ENCODE measurements around the gene TMEM51. TPM values are rescaled to one million over a fixed set of nuclear protein-coding genes. Genes with fewer than 3 reads are reported as not detected.
"Not testable (repeated sequence)": the region's sequence is repeated elsewhere in the genome, so short reads cannot be mapped to it uniquely, and the experiment has no call there.

Gene TMEM51
- total RNA-seq, 1 experiment from 2014 or later, result 9.5 TPM

DNA sequence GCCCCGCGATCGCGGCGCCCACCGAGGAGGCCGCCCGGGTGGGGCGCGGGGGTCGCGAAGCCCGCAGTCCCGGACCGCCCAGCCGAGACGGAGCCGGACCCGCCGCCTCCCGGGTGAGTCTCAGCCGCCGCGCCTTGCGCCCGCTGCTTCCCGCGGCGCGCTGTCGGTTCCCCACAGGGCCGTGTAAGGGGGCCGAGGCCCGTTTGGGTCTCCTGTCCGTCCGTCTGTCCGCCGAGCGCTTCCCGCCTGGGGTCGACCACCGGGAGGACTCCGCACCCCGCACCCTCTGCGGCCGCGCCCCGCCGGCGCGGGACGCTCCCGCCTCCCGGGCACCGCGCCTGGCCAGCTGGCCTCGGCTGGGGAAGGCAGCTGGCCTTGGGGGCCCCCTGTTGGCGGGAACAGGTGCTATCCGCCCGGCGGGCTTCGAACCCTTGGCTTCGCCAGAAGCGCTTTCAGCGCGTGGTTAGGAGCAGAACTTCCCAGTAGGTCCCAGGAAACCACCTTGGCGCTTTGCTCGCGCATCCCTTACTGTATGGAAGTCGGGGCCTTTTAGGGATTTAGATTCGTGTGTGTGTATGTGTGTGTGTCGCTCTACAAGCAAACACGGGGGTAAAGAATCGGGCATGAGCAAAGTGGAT is 414 bp downstream of the TMEM51 start:
- peak; percentile 41 for DNase-seq (ENCODE audit: low read depth)

DNA sequence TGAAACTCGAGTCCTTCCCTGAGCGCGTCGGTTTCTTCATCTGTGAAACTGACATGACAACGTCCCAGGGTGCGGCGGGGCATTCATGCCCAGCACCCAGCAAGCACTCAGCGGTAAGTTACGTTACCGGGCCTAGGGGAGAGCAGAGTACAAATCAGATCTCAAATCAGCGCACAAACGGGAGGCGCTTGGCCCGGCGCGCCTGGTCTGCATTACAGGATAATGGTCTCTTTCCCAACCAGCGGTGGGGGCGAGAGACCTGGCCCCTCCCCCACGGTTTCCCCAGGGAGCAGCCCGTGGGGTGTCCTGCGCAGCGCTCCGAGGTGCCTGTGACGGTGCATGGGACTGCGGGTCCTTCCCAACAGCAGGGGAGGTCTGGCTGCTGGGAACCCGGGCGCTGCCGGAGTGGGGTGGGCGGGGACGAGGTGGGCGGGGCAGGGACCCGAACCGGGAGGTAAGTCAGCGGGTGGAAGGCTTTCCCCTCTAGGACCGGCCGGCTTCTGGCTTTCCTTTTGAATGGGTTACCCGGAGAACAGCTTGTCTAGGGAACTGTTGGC is 1.0 kb downstream of the TMEM51 start:
- no peak for DNase-seq (ENCODE audit: low read depth)

DNA sequence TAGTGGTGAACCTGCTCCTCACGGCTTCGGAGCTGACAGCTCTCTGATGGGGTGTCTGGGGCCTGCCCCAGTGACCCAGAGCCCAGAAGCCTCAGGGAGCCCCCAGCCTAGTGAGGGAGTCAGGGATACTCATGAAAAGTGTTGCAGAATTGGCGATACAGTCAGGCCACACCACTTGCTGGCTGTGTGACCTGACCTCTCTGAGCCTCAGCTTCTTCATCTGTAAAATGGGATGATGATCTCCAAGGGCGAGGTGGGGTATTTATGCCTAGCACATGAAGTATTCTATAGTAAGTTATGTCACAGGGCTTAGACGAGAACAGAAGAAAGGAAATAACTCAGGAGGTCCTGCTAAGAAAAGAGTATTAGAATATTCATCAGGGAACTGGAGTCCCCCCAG is 1.6 kb downstream of the TMEM51 start:
- no peak for DNase-seq (ENCODE audit: low read depth)

DNA sequence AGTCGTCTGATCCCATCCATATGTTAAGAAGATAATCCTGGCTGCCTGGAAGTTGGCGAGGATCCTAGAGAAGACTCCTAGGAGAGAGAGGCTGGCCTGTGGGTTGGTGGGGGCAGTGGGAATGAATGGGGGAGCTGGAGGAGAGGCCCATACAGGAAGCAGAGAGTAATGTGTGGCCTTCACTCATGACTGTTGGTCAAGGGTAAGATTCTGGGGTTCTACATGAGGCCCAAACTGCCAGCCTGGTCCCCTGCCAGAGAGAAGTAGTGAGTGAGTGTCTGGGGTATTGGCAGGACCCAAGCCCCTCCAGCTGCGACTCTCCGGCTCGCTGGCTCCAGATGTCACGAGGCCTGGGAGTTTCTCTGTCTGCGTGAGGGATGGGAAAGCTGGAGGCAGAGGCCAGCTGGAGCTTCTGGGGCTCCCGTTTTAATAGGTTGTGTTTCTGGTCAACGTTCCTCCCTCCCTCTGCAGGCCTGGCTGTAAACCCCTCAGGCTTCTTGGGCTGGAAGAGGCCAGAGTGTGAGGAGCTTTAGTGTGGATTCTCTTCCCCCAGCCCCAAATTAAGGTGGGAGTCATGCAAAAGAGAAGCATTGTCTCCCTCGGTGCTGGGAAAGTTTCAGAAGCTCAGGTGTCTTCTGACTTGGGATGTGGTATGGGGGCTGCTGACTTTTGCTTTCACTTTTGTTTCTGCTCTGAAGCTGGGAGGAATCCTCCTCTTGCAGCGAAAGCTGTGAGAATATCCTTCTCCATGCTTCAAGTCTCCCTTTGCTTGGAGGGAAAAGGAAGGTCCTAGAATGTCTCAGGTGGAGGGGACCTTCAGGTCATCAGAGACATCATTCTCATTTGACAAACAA is 2.6 kb downstream of the TMEM51 start:
- no peak for DNase-seq (ENCODE audit: low read depth)

DNA sequence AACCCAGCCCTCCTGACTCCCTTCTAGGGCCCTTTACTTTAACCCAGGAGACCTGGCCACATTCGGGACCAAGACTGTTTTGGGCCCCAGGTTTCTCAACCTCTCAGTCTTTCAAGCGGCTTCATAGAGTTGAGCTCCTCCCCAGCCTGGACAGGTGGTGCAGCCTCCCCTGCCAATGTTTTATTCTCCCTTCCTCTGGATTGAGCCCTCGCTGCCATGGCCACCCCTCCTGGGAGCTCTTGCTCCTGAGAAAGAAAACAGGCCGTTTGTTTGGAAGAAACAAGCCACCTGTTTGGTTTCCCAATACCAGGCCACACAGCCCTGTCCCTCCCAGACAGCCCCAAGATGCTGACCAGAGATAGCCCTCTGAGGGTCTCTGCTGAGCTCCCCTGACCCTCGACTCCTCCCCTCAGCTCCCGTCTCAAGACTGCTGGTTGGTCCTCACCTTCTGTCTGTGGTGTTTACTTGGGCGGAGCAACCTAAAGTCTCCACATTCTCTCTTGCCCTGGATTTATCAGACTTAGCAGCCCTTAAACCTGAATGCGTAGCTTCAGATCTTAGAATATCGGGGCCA is 3.3 kb downstream of the TMEM51 start:
- no peak for DNase-seq (ENCODE audit: low read depth)

DNA sequence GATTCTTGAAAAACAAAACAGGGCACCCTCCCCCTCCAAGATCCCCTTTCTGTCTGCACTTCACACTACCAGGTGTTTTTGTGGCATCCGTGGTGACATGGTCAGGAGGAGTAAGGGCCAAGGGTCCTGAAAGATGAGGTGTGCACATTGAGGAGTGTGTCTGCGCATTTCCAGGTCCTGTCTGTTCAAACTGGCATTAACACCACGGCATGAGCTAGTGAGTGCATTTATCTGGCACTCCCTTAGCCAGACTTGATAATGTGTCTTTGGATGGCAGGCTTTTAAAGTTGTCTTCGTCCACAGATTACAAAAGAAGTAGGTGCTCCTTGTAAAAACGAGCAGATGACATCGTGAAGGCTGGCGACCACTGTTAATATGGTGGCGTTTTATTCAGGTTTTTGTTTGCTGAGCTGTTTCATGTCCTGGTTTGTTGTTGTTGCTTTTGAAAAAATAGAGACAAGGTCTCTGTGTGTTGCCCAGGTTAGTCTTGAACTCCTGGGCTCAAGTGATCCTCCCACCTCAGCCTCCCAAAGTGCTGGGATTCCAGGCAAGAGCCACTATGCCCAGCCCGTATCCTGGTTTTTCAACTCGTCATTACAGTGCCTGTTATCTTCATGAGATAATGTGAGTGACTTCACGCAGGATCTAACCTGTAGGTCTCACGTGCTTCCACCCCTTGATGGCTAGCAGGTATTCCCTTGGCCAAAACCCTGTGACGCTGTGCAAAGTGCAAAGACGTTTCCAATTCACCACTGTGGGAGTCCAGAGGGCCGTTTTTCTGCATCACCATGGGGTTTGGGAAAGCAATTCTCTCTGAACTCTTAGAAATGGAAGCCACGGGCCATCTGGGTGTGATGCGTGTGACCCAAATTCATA is 4.2 kb downstream of the TMEM51 start:
- no peak for DNase-seq (ENCODE audit: low read depth)

DNA sequence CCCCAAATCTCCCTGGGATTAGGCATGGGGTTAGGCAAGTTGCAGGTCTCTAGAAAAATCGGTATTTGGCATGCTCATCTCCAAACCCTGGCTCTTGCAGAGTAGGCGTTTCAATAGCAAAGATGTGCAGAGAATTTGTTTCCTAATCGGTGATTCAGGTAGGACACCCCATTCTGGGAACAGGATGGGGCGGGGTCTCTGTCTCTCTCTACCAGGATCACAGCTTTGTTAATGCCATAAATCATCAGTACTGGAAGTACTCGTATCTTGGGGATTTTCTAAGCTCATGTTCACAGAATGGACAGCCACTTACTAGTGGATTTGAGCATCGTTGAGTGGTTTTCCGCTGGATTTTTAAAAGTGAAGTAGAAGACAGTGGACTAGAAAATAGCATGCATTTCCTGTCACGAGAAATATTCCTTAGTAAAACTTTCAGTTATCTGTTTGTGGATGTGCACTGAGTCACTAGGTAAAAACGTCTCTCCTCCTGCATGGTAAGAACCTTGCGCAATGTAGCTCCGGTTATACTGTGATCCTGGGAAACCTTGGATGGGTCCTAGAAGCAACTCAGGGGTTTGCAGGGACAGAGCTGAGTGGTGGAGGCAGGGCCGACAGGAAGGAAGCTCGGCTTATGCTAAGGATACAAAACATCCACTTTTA is 5.1 kb downstream of the TMEM51 start:
- DNase-seq (ENCODE audit: low read depth), result peak; percentile 43

DNA sequence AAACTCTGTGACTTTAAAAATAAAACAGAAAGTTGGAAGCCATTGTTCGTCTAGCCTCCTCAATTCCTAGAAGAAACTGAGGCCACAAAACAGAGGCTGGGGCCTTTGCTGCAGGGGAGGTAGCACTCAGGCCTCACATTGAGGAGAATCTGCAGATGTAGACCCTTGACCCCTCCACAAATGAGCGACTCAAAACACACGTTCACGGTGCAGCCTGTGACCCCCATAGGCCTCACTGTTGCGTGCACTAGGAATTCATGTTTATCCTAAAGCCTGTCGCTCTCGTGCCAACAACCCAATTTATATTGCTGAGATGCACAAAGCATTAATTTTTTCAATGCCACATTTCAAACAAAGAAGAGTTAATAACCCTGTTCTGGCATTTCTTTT is 5.6 kb downstream of the TMEM51 start:
- no peak for DNase-seq (ENCODE audit: low read depth)

DNA sequence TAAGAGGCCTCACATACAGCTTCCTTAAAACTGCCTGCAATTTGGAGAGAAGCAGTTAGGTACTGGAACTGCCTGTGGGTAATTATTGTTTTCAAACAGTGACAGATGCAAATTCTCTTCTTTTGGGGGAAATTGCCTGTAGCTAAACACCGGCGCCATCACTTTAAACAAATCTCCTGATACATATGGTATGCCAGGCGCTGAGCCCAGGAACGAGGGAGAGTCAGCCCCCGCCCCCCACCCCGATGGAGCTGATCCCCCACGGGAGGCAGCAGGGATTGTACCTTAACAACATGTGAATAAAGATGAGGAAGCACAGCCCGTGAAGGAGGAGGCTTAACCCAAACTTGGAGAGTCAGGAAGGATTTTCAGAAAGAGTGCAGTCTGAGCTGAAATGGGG is 7.1 kb downstream of the TMEM51 start:
- DNase-seq (ENCODE audit: low read depth), result no peak

DNA sequence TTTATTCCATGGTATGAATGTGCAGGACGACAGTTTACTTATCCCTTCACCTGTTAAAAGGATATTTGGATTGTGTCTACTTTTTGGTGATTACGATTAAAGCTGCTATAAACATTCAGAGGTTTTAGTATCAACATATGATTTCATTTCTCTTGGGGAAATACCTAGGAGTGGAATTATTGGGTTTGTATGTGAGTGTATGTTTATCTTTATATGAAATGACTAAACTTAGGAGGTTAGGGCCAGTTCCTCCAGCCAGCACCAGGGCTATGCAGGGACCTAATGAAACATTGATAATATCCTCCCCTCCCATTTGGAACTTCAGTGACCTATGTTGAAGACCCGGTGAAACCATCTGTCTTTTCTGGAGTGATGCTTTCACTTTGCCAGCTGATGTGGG is 13.8 kb downstream of the TMEM51 start:
- no peak for DNase-seq (ENCODE audit: low read depth)

DNA sequence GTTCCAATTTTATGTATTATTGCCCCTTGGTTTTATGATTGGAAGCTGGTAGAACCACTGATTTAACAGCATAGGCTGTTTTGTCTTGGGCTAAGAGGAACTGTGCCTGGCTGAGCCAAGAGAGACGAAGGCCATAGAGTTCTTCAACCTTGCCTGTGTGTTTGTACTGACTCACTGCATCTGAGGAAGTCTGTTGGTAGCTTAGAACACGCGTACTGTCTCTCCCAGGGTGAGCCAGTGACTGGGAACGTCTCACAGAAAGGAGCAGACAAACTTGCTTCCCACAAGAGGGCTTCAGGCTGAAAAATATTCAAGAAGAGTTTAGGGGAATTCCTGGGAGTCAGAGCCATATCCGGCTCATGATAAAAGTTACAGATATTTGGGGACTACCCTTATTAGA is 14.9 kb downstream of the TMEM51 start:
- peak; percentile 83 for DNase-seq (ENCODE audit: low read depth)

DNA sequence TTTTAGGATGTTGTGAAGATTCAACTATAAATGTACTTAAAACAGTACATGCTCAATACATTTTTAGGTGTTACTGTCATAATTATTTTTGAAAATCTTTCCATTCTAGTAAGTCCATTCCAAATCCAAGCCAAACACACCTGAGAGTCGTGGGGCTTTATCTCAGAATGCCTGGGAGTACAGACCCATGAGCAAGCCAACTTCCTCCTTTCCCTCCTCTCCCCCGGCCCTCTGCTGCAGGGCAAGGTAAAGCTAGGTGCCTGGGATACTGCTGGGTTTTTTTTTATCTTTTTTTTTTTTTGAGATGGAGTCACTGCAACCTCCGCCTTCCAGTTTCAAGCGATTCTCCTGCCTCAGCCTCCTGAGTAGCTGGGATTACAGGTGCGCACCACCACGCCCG is 16.5 kb downstream of the TMEM51 start:
- no peak for DNase-seq (ENCODE audit: low read depth)

DNA sequence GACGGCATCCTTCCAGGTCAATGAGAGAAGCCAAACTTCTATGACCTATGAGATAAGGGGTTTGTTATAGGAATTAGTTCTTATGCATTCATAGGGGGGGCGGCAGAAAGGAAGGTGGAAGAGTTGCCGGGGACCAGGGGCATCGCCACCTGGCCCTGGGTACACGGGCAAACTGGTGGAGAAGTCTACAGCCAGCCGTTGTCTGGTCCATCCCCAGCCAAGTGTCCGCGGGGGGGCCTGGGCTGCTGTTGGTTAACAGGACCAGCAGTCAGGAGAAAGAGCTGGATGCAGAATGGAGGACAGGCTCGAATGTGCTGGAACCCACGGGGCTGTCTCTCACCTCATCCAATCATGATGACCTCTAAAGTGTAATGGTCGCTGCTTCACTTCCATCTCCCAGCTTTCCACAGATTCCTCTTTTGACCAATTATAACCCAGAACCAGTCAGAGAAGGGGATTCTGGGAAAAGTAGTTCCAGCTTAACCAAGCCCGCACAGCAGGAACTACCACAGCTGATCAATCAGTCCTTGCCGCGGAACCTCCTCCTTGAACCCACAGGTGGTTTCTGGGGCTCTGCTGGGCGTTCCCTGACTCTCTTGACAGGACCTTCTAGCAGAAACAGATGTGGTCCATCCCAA is 17.8 kb downstream of the TMEM51 start:
- no peak for DNase-seq (ENCODE audit: low read depth)

DNA sequence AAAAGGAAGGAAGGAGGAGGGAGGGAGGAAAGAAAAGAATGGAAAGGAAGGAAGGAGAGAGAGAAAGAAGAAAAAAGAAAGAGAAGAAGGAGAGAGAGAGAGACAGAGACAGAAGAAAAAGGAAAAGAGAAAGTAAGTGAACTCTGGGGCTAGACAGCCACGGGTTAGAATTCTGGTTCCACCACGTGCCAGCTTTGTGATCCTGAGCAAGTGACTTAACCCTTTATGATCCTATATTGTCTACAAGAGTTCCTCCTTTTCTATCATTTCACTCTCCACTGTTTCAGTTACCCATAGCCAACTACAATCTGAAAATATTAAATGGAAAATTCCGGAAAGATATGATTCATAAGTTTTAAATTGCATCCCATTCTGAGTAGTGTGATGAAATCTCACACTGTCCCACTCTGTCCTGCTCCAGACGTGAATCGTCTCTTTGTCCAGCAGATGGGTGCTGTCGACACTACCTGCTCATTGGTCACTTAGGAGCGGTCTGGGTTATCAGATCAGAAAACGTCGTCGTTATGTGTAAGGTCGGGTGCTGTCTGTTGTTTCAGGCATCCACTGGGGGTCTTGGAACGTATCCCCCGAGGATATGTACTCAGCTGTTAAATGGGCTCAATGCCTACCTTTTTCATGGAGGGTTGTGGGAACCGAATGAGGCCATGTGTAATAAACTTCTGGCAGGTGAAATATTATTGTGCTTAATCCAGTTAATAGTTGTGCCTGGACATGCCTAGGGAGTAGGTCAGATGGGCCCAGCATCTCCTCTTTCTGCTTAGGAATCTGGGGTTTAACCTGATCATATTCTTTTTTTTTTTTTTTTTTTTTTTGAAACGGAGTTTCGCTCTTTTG is 19.1 kb downstream of the TMEM51 start:
- peak; percentile 44 for DNase-seq (ENCODE audit: low read depth)

DNA sequence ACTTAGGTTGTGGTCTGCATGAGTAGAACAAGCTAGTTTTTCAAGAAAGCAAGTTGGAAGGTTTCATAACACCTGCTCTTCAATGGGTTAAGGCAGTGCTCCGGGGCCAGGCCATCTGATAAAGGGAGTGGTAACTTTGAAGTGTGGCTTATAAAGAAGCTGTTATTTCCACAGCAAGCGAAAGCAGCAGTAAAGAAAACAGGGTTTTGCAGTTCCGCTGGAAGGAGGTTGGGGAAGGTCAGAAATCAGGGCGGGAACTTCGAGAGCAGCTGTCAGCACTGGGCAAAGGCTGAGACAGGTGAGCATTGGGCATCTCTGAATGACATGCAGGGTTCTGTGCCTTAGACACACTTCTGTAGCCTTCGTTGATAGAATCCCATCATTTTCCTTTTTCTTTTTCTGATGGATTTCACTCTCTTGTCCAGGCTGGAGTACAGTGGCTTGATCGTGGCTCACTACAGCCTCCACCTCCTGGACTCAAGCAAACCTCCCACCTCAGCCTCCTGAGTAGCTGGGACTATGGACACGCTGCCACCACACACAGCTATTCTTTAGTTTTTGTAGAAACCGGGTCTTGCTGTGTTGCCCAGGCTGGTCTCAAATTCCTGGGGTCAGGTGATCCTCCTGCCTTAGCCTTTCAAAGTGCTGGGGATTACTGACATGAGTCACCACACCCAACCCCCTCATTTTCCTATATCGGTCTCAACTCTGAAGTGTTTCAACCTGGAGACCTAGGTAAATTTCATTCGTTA is 20.5 kb downstream of the TMEM51 start:
- no peak for DNase-seq (ENCODE audit: low read depth)

DNA sequence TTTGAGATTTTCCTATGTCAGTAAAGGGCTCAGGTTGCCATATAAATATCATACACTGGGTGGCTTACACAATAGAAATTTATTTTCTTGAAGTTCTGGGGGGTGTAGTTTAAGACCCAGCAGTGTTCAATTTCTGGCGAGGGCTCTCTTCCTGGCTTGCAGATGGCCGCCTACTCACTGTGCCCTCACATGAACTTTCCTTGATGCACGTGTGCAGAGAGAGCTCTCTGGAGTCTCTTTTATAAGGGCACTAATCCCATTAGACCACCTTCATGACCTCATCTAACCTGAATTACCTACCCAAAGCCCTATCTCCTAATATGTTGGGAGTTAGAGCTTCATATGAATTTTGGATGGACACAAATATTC is 21.1 kb downstream of the TMEM51 start:
- DNase-seq (ENCODE audit: low read depth), result no peak

DNA sequence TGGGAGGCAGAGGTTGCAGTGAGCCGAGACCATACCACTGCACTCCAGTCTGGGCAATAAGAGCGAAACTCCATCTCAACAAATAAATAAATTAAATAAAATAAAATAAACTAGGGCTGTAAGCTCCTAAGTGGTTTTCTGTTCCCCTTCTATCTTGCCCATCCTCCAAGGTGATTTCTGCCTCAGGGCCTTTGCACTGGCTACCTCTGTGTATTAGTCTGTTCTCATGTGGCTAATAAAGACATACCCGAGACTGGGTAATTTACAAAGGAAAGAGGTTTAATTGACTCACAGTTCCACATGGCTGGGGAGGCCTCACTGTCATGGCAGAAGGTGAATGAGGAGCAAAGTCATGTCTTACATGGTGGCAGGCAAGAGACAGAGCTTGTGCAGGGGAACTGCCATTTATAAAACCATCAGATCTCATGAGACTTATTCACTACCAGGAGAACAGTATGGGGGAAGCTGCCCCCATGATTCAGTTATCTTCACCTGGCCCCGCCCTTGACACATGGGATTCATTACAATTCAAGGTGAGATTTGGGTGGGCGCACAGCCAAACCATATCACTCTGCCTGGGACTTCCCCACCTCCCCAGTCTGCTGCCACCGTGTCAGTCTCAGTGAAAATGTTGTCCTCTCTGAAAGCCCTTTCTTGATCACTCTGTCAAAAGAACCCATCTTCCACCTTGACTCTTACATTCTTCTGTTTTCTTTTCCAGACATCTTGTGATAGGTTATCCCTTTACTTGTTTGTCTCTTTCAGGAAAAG is 22.0 kb downstream of the TMEM51 start:
- not testable (repeated sequence) for DNase-seq (ENCODE audit: low read depth)

DNA sequence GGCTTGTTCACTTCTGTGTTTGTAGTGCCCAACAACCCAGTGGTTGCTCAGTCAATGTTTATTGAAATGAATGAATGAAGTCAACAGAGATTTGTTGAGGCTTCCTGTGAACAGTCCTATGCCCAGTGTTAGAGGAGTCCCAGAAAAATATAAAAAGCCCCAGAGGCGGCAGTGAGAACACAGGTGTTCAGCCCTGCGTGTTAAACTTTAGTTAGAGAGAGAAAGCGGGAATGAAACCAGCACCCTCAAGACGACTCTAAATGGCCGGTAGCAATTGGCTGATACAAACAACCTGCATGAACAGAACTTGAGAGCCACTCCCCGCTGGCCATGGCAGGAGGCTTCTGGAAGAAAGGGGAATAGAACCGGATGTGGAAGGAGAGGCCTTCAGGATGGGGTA is 22.6 kb downstream of the TMEM51 start:
- DNase-seq (ENCODE audit: low read depth), result no peak

Measured in LHCN-M2 (cell line).